Heart right ventricle (tissue), 16 donors: ENCODE measurements around the gene C3orf52. TPM values are rescaled to one million over a fixed set of nuclear protein-coding genes. Genes with fewer than 3 reads are reported as not detected.

Source experiments
- ATAC-seq, 8 donors: fragments of 200-7000 bp; cut with Tn5 transposase; one replicate each; pipeline ENCODE4 v1.9.1; 2020; ENCODE audit warnings: mild to moderate bottlenecking in 8 of 8, moderate library complexity in 8 of 8, moderate number of reproducible peaks in 1 of 8
- DNase-seq, 2 donors: peaks; one replicate each; pipeline ENCODE4 v3.0.0-alpha.2; 2020
- H3K27ac ChIP-seq, 10 donors: fragments of 200-600 bp; sonication (generic) in 2 of 10; one replicate each; pipeline versions ENCODE4 v1.5.0 to v1.8.0; 2020 to 2022; ENCODE audit warnings: mild to moderate bottlenecking in 3 of 10
- H3K27me3 ChIP-seq, 7 donors: fragments of 200-600 bp; one replicate each; pipeline ENCODE4 v1.8.0; 2021 to 2022; ENCODE audit warnings: mild to moderate bottlenecking in 2 of 7
- H3K36me3 ChIP-seq, 9 donors: fragments of 200-600 bp; sonication (generic) in 1 of 9; one replicate each; pipeline versions ENCODE4 v1.5.0 to v1.8.0; 2020 to 2022; ENCODE audit warnings: mild to moderate bottlenecking in 2 of 9
- H3K4me1 ChIP-seq, 9 donors: fragments of 200-600 bp; sonication (generic) in 1 of 9; one replicate each; pipeline versions ENCODE4 v1.5.0 to v1.8.0; 2020 to 2022; ENCODE audit warnings: mild to moderate bottlenecking in 4 of 9
- H3K4me3 ChIP-seq, 10 donors: fragments of 200-600 bp; sonication (generic) in 2 of 10; one replicate each; pipeline versions ENCODE4 v1.5.0 to v1.8.0; 2020 to 2022; ENCODE audit warnings: mild to moderate bottlenecking in 7 of 10, moderate library complexity in 2 of 10
- H3K9me3 ChIP-seq, 11 donors: fragments of 200-600 bp in 10 of 11; sonication (generic) in 2 of 11; one replicate each; pipeline versions ENCODE4 v1.5.0 to v1.8.0; 2013 to 2022; ENCODE audit warnings: mild to moderate bottlenecking in 2 of 11, control low read depth in 1 of 11, moderate library complexity in 1 of 11
- CTCF ChIP-seq, 9 donors: fragments of 200-600 bp; sonication (generic) in 2 of 9; IDR thresholded peaks; one replicate each; pipeline versions ENCODE4 v1.5.0 to v1.8.0; 2021 to 2022; ENCODE audit warnings: antibody characterized with exemption in 9 of 9, mild to moderate bottlenecking in 5 of 9, moderate library complexity in 1 of 9
- whole genome bisulfite sequencing, 2 donors: extraction: QIAGEN DNeasy Blood & Tissue Kit; methylation state at CpG; one replicate each; pipeline ENCODE4 v1.1.7; 2013; ENCODE audit warnings: inconsistent platforms in 1 of 2; 5-methylcytosine and 5-hydroxymethylcytosine counted together
- intact Hi-C, 10 donors: fragments of 100-400 bp; cut with DNase I; formaldehyde crosslinking; loops; one replicate each; pipeline versions ENCODE4 v1.11.1 to v1.14.2; 2022
- polyA plus RNA-seq, 2 donors: library from polyadenylated mRNA; stranded (reverse); fragments of 200-250 nt; gene quantifications; one replicate each; pipeline ENCODE4 v1.2.3, GENCODE V29; 2013
- total RNA-seq, 10 donors: library from RNA; stranded (reverse); fragmentation: NEBNext Ultra II Directional in 3 of 10; extraction: Animal tissue kit (Norgen Biotek cat#: 25700) in 3 of 10; gene quantifications; one replicate each; pipeline versions ENCODE4 v1.2.1 to v1.2.4, GENCODE V29; 2021 to 2023
- donor health status: Arrhythmogenic right ventricular cardiomyopathy.
- donor health status: ischemic (EF 13 %, LVEDD 7.1; RV severe dilation, severe dysfunction).
- donor health status: healthy with polysubstance abuse.
- donor health status: DM: no; HTN: yes; CAD: no.
- donor health status: DM: no; HTN: no; CAD: no.
- donor health status: ischemic (EF 25% LVEDD 6.9; RV normal size, moderate dysfunction).
- donor health status: ischemic (EF 25% LVEDD 5.7; RV mildly dilated, moderate dysfunction).
- donor health status: healthy.
- donor health status: DM: yes; HTN: yes; CAD: no.
- donor health status: Ischemic cardiomyopathy.
- donor health status: ischemic (EF 35%, LVEDD 5.7; RV mildly dilated, moderate dysfunction).
- donor health status: nonischemic (EF 11% LVEDD 7.7; RV severe dilation, severe dysfunction).
- donor health status: DM: yes; HTN: yes; CAD: no.
- donor health status: PGD.
- donor health status: ischemic (EF 29% LVEDD 5.4; RV normal size, mild dysfunction).
- donor health status: nonischemic (EF 23%, LVEDD 6.1; RV moderate dilation, normal function).

The C3orf52 gene
- total and polyA plus RNA-seq, 12 donors = 3.1 to 9.8 (median 5.0) TPM

GRCh38 chr3:112078125-112079083, 7.8 kb upstream of the C3orf52 start:
- ATAC-seq = no peak
- Histone ChIP-seq H3K4me1 (peaks cover 0 to 10% (median 0%) of the 10 kb centered on the region in 9 donors), H3K27ac (no peak overlapping the region), H3K36me3 (no peaks in the 10 kb centered on the region), H3K27me3 (peaks cover 0 to 7% (median 0%) of the 10 kb centered on the region in 7 donors), H3K4me3 (no peak overlapping the region), H3K9me3 (no peaks in the 10 kb centered on the region)
- TF ChIP-seq CTCF (IDR thresholded peaks at IDR 0.05) = no peak
- 84% methylated on average over 10 of the region's 10 CpGs for WGBS, 2 donors
- DNase-seq = no peak
- intact Hi-C loops = no loop called here

- H3K9me3 ChIP-seq = no peaks in the 10 kb centered on the region
- no peak overlapping the region for H3K4me3 ChIP-seq
- 55% methylated on average over 4 of the region's 4 CpGs for WGBS, 2 donors
- peak overlapping the region in 1 of 10 donors; percentile 19 for H3K27ac ChIP-seq
- peaks cover 0 to 46% (median 0%) of the 10 kb centered on the region in 7 donors for H3K27me3 ChIP-seq
- peaks cover 0 to 23% (median 12%) of the 10 kb centered on the region in 9 donors for H3K4me1 ChIP-seq
- intact Hi-C loops = no loop called here
- no peak for TF ChIP-seq CTCF (IDR thresholded peaks at IDR 0.05)
- ATAC-seq (peak in 4 of 8 donors; percentile 17 to 55 (median 33)), DNase-seq (no peak)
- H3K36me3 ChIP-seq = no peaks in the 10 kb centered on the region
These were observed 3.0 kb upstream of the C3orf52 start for GRCh38 chr3:112083239-112083638.

- Histone ChIP-seq H3K4me1 (peaks cover 0 to 25% (median 12%) of the 10 kb centered on the region in 9 donors), H3K27ac (no peak overlapping the region), H3K4me3 (no peak overlapping the region), H3K27me3 (peaks cover 0 to 65% (median 0%) of the 10 kb centered on the region in 7 donors), H3K36me3 (no peaks in the 10 kb centered on the region), H3K9me3 (no peaks in the 10 kb centered on the region)
- no peak for TF ChIP-seq CTCF (IDR thresholded peaks at IDR 0.05)
- no peak for DNase-seq
- 84 to 85% methylated on average over 7 of the region's 7 CpGs for WGBS, 2 donors
- no peak for ATAC-seq
- intact Hi-C loops = no loop called here
These were observed 1.0 kb upstream of the C3orf52 start for GRCh38 chr3:112084980-112085705.

GRCh38 chr3:112085735-112086075, 484 bp upstream of the C3orf52 start:
- H3K4me1 ChIP-seq = peaks cover 1 to 30% (median 17%) of the 10 kb centered on the region in 9 donors
- H3K9me3 ChIP-seq = no peaks in the 10 kb centered on the region
- peaks cover 0 to 65% (median 0%) of the 10 kb centered on the region in 7 donors for H3K27me3 ChIP-seq
- WGBS, 2 donors = 31 to 36% methylated on average over 12 of the region's 12 CpGs
- H3K36me3 ChIP-seq = no peaks in the 10 kb centered on the region
- intact Hi-C loops = no loop called here
- ATAC-seq (peak in 5 of 8 donors; percentile 0 to 25 (median 6)), DNase-seq (no peak)
- H3K4me3 ChIP-seq = peak overlapping the region; percentile 48 to 67 (median 64)
- H3K27ac ChIP-seq = peak overlapping the region in 5 of 10 donors; percentile 45 to 79 (median 69)
- no peak for TF ChIP-seq CTCF (IDR thresholded peaks at IDR 0.05)
